GM12872 (cell line): ENCODE results near the gene CDYL.

Experiments used
- CTCF ChIP-seq: IDR thresholded peaks from 3 replicates; pipeline ENCODE4 v1.5.1; 2011; ENCODE audit warnings: low read depth, mild to moderate bottlenecking, low read length, moderate library complexity; ENCODE audit not compliant: insufficient read depth

Gene CDYL

GRCh38 chr6:4913705-4914419, 137.7 kb downstream of the CDYL start:
- TF ChIP-seq CTCF: no peak

GRCh38 chr6:4914420-4915159, 138.4 kb downstream of the CDYL start:
- no peak for TF ChIP-seq CTCF

- no peak for TF ChIP-seq CTCF
Observed at GRCh38 chr6:4916954-4917561, 140.9 kb downstream of the CDYL start.

- TF ChIP-seq CTCF: no peak
Observed at GRCh38 chr6:4920914-4921410, 144.8 kb downstream of the CDYL start.

GRCh38 chr6:4922488-4923037, 146.4 kb downstream of the CDYL start:
- TF ChIP-seq CTCF: no peak

GRCh38 chr6:4923081-4923480, 146.9 kb downstream of the CDYL start:
- TF ChIP-seq CTCF: no peak

- TF ChIP-seq CTCF: no peak
Observed at GRCh38 chr6:4924661-4925271, 148.6 kb downstream of the CDYL start.
